HepG2 (cell line): ENCODE results near the gene PYGO2. TPM values are rescaled to one million over a fixed set of nuclear protein-coding genes. Genes with fewer than 3 reads are reported as not detected.

ENCODE experiments used
- BATF2 ChIP-seq: sonication (generic); formaldehyde crosslinking; IDR thresholded peaks from 2 replicates; pipeline ENCODE4 v1.8.0; 2022; ENCODE audit warnings: mild to moderate bottlenecking, missing genetic modification reagents, moderate library complexity
- DMAP1 ChIP-seq: IDR thresholded peaks from 2 replicates; pipeline ENCODE4 v1.6.1; 2016
- IRF9 ChIP-seq: sonication (generic); formaldehyde crosslinking; IDR thresholded peaks from 2 replicates; pipeline ENCODE4 v1.8.0; 2022; ENCODE audit warnings: missing genetic modification reagents, mild to moderate bottlenecking, borderline replicate concordance
- PCBP2 ChIP-seq: fragments of 200-400 bp; formaldehyde crosslinking; optimal IDR thresholded peaks from 2 replicates; pipeline ENCODE3; 2018; ENCODE audit warnings: low read length, low read depth; ENCODE audit not compliant: poor library complexity, severe bottlenecking
- POGZ ChIP-seq: sonication (generic); formaldehyde crosslinking; IDR thresholded peaks from 2 replicates; pipeline ENCODE4 v1.4.0; 2020; ENCODE audit warnings: mild to moderate bottlenecking, missing genetic modification reagents
- POLR2A ChIP-seq, 2 experiments: IDR thresholded peaks; 2 replicates each; pipeline ENCODE4 v1.6.1; 2011; ENCODE audit warnings: low read depth in 2 of 2, low read length in 2 of 2, mild to moderate bottlenecking in 1 of 2, moderate library complexity in 1 of 2; ENCODE audit not compliant: insufficient read depth in 1 of 2
- SATB2 ChIP-seq: sonication (generic); formaldehyde crosslinking; IDR thresholded peaks from 2 replicates; pipeline ENCODE4 v1.5.0; 2020; ENCODE audit warnings: missing genetic modification reagents
- TBL1XR1 ChIP-seq: fragments of 150-350 bp; IDR thresholded peaks from 2 replicates; pipeline ENCODE4 v1.6.1; 2014; ENCODE audit warnings: borderline replicate concordance, low read length; ENCODE audit not compliant: partially characterized antibody
- XRCC5 ChIP-seq: fragments of 200-400 bp; formaldehyde crosslinking; optimal IDR thresholded peaks from 2 replicates; pipeline ENCODE3; 2017; ENCODE audit warnings: mild to moderate bottlenecking, low read length
- ZBTB39 ChIP-seq: sonication (generic); formaldehyde crosslinking; IDR thresholded peaks from 2 replicates; pipeline ENCODE4 v1.5.0; 2020; ENCODE audit warnings: missing genetic modification reagents
- ZBTB46 ChIP-seq: sonication (generic); formaldehyde crosslinking; IDR thresholded peaks from 2 replicates; pipeline ENCODE4 v1.4.0; 2020; ENCODE audit warnings: mild to moderate bottlenecking, missing genetic modification reagents, borderline replicate concordance
- ZFP1 ChIP-seq: IDR thresholded peaks from 2 replicates; pipeline ENCODE4 v1.6.1; 2016
- ZNF101 ChIP-seq: sonication (generic); formaldehyde crosslinking; IDR thresholded peaks from 2 replicates; pipeline ENCODE4 v1.4.0; 2020; ENCODE audit warnings: mild to moderate bottlenecking, low read depth, missing genetic modification reagents, borderline replicate concordance
- ZNF230 ChIP-seq: sonication (generic); formaldehyde crosslinking; IDR thresholded peaks from 2 replicates; pipeline ENCODE4 v1.4.0; 2020; ENCODE audit warnings: mild to moderate bottlenecking, missing genetic modification reagents
- ZNF253 ChIP-seq: sonication (generic); formaldehyde crosslinking; IDR thresholded peaks from 2 replicates; pipeline ENCODE4 v1.8.0; 2022; ENCODE audit warnings: mild to moderate bottlenecking, missing genetic modification reagents, borderline replicate concordance
- ZNF276 ChIP-seq: sonication (generic); formaldehyde crosslinking; IDR thresholded peaks from 2 replicates; pipeline ENCODE4 v1.4.0; 2020; ENCODE audit warnings: mild to moderate bottlenecking, low read depth, missing genetic modification reagents
- ZNF350 ChIP-seq: sonication (generic); formaldehyde crosslinking; IDR thresholded peaks from 2 replicates; pipeline ENCODE4 v1.4.0; 2020; ENCODE audit warnings: mild to moderate bottlenecking, low read depth, missing genetic modification reagents, borderline replicate concordance
- ZNF430 ChIP-seq: sonication (generic); formaldehyde crosslinking; IDR thresholded peaks from 2 replicates; pipeline ENCODE4 v1.9.0; 2021; ENCODE audit warnings: mild to moderate bottlenecking, missing genetic modification reagents
- ZNF530 ChIP-seq: sonication (generic); formaldehyde crosslinking; IDR thresholded peaks from 2 replicates; pipeline ENCODE4 v1.5.0; 2020; ENCODE audit warnings: low read depth, mild to moderate bottlenecking, missing genetic modification reagents
- ZNF562 ChIP-seq: sonication (generic); formaldehyde crosslinking; IDR thresholded peaks from 2 replicates; pipeline ENCODE4 v1.8.0; 2022; ENCODE audit warnings: missing genetic modification reagents, borderline replicate concordance
- polyA plus RNA-seq, 8 experiments: library from polyadenylated mRNA; depleted of rRNA in 3 of 8; stranded (reverse) in 7 of 8; unstranded in 1 of 8; fragments of >200 nt; fragmentation: Illumina TruSeq in 4 of 8; extraction: Trizol in 4 of 8; gene quantifications; 2 replicates each; pipeline versions ENCODE4 v1.2.1 to v1.2.3, GENCODE V29; 2011 to 2016; ENCODE audit warnings: low read depth in 4 of 8, missing spikeins in 1 of 8, mixed read lengths in 1 of 8; ENCODE audit not compliant: insufficient read depth in 1 of 8
- total RNA-seq, 5 experiments: library from RNA; depleted of rRNA; stranded (reverse); fragments of >200 nt; fragmentation: Illumina TruSeq; extraction: Trizol; gene quantifications; 2 replicates each; pipeline ENCODE4 v1.2.3, GENCODE V29; 2016; ENCODE audit warnings: low read depth in 1 of 5

The PYGO2 gene
- total and polyA plus RNA-seq, 2 of the 13 experiments (the other 11 are each of a cell fraction or from before 2014, with no cell fraction given) = 20.3 to 21.8 TPM

GRCh38 chr1:155000726-155001424 is 39.3 kb upstream of the PYGO2 start (continued):
- TF ChIP-seq XRCC5 (peak; percentile 95), ZBTB39 (CRISPR knock-in tag) (no peak), DMAP1 (CRISPR knock-in tag) (peak; percentile 89), TBL1XR1 (no peak), PCBP2 (peak; percentile 62), ZNF562 (CRISPR knock-in tag) (no peak), ZNF430 (peak; percentile 74), ZNF253 (CRISPR knock-in tag) (no peak), ZNF350 (peak; percentile 61; the same call in 1 of the 2 replicates), ZNF530 (CRISPR knock-in tag) (no peak), IRF9 (CRISPR knock-in tag) (no peak), ZNF230 (CRISPR knock-in tag) (no peak), BATF2 (CRISPR knock-in tag) (0 out of 2 replicates have a peak, but pooled peaks have one; percentile 39), POLR2A (IDR thresholded peaks at IDR 0.05; ENCODE audit: insufficient read depth in 1 of 2, low read depth in 2 of 2, low read length in 2 of 2) (peak; percentile 65 to 72), ZFP1 (no peak; the same call in 1 of the 2 replicates), POGZ (CRISPR knock-in tag) (peak; percentile 69; the same call in 1 of the 2 replicates), SATB2 (CRISPR knock-in tag) (0 out of 2 replicates have a peak, but pooled peaks have one; percentile 5), ZNF101 (no peak), ZNF276 (peak; percentile 100), ZBTB46 (CRISPR knock-in tag) (peak; percentile 98)
